Panc1 (cell line): ENCODE measurements around the gene FKTN.

Source experiments
- POLR2AphosphoS5 ChIP-seq: IDR thresholded peaks from 2 replicates; pipeline ENCODE4 v1.6.1; 2012; ENCODE audit warnings: mild to moderate bottlenecking, low read depth, low read length, moderate library complexity
- TCF7L2 ChIP-seq: IDR thresholded peaks from 2 replicates; pipeline ENCODE4 v1.6.1; 2011; ENCODE audit warnings: mild to moderate bottlenecking, low read depth, low read length, inconsistent platforms
- TF ChIP-seq, protein P1 (sequence below): fragments of 450-650 bp; IDR thresholded peaks from 2 replicates; pipeline ENCODE4 v1.5.1; 2017; ENCODE audit warnings: mild to moderate bottlenecking

DNA sequence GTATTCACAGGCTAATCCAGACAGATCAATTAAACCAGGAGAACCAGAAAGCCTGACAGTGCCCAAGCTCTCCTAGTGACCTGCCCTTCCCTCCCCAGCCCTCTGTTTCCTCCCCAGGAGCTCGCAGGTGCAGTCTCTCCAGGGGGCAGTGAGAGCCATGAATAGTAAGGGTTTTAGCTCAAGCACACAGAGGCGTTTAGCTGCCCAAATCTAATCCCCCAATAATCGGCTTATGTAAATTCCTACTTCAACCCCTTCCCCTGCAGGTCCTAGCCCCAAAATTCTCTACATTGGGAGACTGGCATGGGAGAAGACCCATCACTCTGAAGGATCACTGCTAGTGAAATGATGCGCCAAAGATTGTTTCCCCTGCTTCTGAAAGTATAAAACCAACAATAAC lies 93.9 kb downstream of the FKTN start:
- TF ChIP-seq, protein P1, sequence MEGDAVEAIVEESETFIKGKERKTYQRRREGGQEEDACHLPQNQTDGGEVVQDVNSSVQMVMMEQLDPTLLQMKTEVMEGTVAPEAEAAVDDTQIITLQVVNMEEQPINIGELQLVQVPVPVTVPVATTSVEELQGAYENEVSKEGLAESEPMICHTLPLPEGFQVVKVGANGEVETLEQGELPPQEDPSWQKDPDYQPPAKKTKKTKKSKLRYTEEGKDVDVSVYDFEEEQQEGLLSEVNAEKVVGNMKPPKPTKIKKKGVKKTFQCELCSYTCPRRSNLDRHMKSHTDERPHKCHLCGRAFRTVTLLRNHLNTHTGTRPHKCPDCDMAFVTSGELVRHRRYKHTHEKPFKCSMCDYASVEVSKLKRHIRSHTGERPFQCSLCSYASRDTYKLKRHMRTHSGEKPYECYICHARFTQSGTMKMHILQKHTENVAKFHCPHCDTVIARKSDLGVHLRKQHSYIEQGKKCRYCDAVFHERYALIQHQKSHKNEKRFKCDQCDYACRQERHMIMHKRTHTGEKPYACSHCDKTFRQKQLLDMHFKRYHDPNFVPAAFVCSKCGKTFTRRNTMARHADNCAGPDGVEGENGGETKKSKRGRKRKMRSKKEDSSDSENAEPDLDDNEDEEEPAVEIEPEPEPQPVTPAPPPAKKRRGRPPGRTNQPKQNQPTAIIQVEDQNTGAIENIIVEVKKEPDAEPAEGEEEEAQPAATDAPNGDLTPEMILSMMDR = no peak
- no peak for TF ChIP-seq POLR2AphosphoS5
- no peak for TF ChIP-seq TCF7L2
